GM21619 (cell line): ENCODE data around the gene SMDT1.
"Not testable (repeated sequence)": the region's sequence is repeated elsewhere in the genome, so short reads cannot be mapped to it uniquely, and the experiment has no call there.

Experiments used
- ATAC-seq: cut with Tn5 transposase; IDR thresholded peaks from one replicate; pipeline ENCODE4 v1.9.1; 2021; ENCODE audit not compliant: unreplicated experiment

The SMDT1 gene

GRCh38 chr22:42108848-42109247, 29.3 kb downstream of the SMDT1 start:
- no peak for ATAC-seq

GRCh38 chr22:42111798-42112197, 32.3 kb downstream of the SMDT1 start:
- no peak for ATAC-seq

- not testable (repeated sequence) for ATAC-seq
Measured at GRCh38 chr22:42112793-42113192, 33.3 kb downstream of the SMDT1 start.

- no peak for ATAC-seq
Measured at GRCh38 chr22:42114721-42115120, 35.2 kb downstream of the SMDT1 start.

- ATAC-seq: not testable (repeated sequence)
Measured at GRCh38 chr22:42115420-42115830, 35.9 kb downstream of the SMDT1 start.

- ATAC-seq: no peak
Measured at GRCh38 chr22:42116848-42117424, 37.4 kb downstream of the SMDT1 start.

GRCh38 chr22:42120231-42121021, 40.9 kb downstream of the SMDT1 start:
- not testable (repeated sequence) for ATAC-seq

- not testable (repeated sequence) for ATAC-seq
Measured at GRCh38 chr22:42123529-42123928, 44.0 kb downstream of the SMDT1 start.

- no peak for ATAC-seq
Measured at GRCh38 chr22:42127606-42128005, 48.1 kb downstream of the SMDT1 start.

GRCh38 chr22:42128007-42128406, 48.5 kb downstream of the SMDT1 start:
- not testable (repeated sequence) for ATAC-seq

- ATAC-seq: not testable (repeated sequence)
Measured at GRCh38 chr22:42128776-42129694, 49.5 kb downstream of the SMDT1 start.

GRCh38 chr22:42130182-42130581, 50.7 kb downstream of the SMDT1 start:
- ATAC-seq: not testable (repeated sequence)

GRCh38 chr22:42130639-42131431, 51.3 kb downstream of the SMDT1 start, which contains the start of gene CYP2D6:
TSS of gene CYP2D6 (minus strand) at chr22:42130810. CDS start at chr22:42130791, 19 bp downstream.
- not testable (repeated sequence) for ATAC-seq

GRCh38 chr22:42131562-42131961, 52.1 kb downstream of the SMDT1 start:
- ATAC-seq: no peak

GRCh38 chr22:42132457-42132856, 53.0 kb downstream of the SMDT1 start:
- no peak for ATAC-seq
